AG09319 (cell line): ENCODE measurements around the gene CHRD.
"Not testable (repeated sequence)": the region's sequence is repeated elsewhere in the genome, so short reads cannot be mapped to it uniquely, and the experiment has no call there.

Source experiments
- DNase-seq: peaks from one replicate; pipeline ENCODE4 v3.0.0-alpha.2; 2010; ENCODE audit warnings: low read depth; ENCODE audit errors: extremely low read depth
- CTCF ChIP-seq: IDR thresholded peaks from 2 replicates; pipeline ENCODE4 v1.5.1; 2011; ENCODE audit warnings: low read depth, mild to moderate bottlenecking, inconsistent platforms, low read length, moderate library complexity

Gene CHRD

GRCh38 chr3:184335661-184336546 lies 44.0 kb upstream of the CHRD start:
- no peak for DNase-seq
- TF ChIP-seq CTCF, result no peak

- DNase-seq, result no peak
- TF ChIP-seq CTCF, result no peak
Observed at GRCh38 chr3:184336547-184337398, 43.1 kb upstream of the CHRD start.

GRCh38 chr3:184337399-184337714 lies 42.5 kb upstream of the CHRD start, which contains the start of gene FAM131A:
FAM131A (plus strand) TSS chr3:184337600; CDS start chr3:184337631, 31 bp downstream.
- DNase-seq, result no peak
- no peak for TF ChIP-seq CTCF

- no peak for TF ChIP-seq CTCF
- no peak for DNase-seq
Observed at GRCh38 chr3:184337981-184338380, 41.9 kb upstream of the CHRD start.

- no peak; the same call in 1 of the 2 replicates for TF ChIP-seq CTCF
- DNase-seq, result no peak
Observed at GRCh38 chr3:184338511-184338945, 41.3 kb upstream of the CHRD start.

GRCh38 chr3:184339001-184339400 lies 40.9 kb upstream of the CHRD start:
- TF ChIP-seq CTCF, result no peak
- no peak for DNase-seq

GRCh38 chr3:184339451-184340135 lies 40.3 kb upstream of the CHRD start:
- DNase-seq, result not testable (repeated sequence)
